GM12892 (cell line): ENCODE data around the gene IMMP1L.

Experiments used
- POLR2A ChIP-seq: IDR thresholded peaks from 2 replicates; pipeline ENCODE4 v1.6.1; 2011; ENCODE audit warnings: low read depth, low read length, control low read depth
- POLR2AphosphoS5 ChIP-seq: IDR thresholded peaks from 2 replicates; pipeline ENCODE4 v1.6.1; 2011; ENCODE audit warnings: low read depth, low read length, control low read depth

GRCh38 chr11:31404614-31405013 lies 104.8 kb downstream of the IMMP1L start:
- TF ChIP-seq POLR2A (no peak), POLR2AphosphoS5 (no peak)
